GM12874 (cell line): Measurements from ENCODE around the gene CFAP97D1.

Experiments
- TF ChIP-seq, protein P1 (sequence below): IDR thresholded peaks from 2 replicates; pipeline ENCODE4 v1.5.1; 2011; ENCODE audit warnings: low read depth, mild to moderate bottlenecking, control low read depth, low read length, moderate library complexity; ENCODE audit not compliant: insufficient read depth

Gene CFAP97D1

DNA sequence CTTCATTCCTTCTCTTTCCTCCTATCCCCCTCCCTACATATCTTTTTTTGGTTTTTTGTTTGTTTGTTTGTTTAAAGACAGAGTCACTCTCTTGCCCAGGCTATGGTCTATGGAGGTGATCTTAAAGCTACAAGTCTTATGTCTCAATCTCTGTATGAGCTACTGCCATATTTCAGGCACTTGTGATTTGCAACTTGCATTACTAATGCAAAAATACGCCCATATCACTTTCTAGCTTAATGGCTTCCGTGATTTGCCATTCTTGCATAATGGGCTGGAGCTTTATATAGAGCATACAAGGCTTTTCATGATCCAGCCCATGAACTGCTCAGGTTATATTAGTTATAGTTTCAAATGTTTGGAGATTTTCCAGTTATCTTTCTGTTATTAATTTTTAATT, 7.5 kb downstream of the CFAP97D1 start:
- TF ChIP-seq, protein P1, sequence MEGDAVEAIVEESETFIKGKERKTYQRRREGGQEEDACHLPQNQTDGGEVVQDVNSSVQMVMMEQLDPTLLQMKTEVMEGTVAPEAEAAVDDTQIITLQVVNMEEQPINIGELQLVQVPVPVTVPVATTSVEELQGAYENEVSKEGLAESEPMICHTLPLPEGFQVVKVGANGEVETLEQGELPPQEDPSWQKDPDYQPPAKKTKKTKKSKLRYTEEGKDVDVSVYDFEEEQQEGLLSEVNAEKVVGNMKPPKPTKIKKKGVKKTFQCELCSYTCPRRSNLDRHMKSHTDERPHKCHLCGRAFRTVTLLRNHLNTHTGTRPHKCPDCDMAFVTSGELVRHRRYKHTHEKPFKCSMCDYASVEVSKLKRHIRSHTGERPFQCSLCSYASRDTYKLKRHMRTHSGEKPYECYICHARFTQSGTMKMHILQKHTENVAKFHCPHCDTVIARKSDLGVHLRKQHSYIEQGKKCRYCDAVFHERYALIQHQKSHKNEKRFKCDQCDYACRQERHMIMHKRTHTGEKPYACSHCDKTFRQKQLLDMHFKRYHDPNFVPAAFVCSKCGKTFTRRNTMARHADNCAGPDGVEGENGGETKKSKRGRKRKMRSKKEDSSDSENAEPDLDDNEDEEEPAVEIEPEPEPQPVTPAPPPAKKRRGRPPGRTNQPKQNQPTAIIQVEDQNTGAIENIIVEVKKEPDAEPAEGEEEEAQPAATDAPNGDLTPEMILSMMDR = no peak

GRCh38 chr17:43788540-43788939, 8.3 kb downstream of the CFAP97D1 start:
- TF ChIP-seq, protein P1 = no peak

DNA sequence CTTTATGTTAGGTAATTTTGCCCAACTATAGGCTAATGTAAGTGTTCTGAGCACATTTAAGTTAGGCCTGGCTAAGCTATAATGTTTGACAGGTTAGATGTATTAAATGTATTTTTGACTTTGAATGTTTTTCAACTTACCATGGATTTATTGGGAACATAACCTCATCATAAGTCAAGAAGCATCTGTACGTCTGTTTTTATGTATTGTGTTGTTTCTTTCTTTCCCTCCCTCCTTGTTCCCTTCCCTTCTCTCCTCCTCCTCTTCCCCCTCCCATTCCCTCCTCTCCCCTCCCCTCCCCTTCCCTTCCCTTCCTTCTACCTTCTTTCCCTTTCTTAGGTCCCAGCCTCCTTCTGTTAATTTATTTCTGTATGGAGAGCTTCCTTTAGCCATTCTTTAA, 9.2 kb downstream of the CFAP97D1 start:
- TF ChIP-seq, protein P1 = no peak

DNA sequence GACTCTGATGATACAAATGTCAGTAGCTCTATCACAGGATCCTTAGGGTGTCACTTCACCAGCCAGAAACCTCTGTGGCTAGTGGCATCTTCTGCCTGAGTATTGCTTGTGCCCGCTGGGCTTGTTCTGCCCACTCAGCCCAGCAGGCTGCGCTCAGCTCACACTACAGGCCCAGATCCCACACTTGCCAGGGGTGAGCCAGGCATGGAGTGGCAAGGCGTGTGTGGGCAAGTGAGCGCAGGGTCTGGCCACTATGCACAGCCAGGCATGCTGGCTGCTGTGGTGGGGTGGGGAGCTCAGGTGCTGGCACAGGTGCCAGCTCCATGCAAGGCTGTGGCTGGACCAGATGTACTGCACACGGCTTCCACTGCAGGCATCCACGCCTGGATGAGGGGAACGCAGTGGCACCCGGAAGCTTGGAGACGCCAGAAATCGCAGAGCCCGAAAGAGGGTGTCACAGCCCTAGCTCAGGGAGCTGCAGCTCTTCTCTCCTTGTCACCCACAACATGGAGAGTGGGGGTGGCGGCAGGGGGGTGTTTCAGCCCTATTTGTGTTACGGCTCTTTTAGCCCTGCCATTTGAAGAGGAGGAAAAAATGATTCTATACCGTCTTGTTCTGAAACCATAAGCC, 10.2 kb downstream of the CFAP97D1 start:
- TF ChIP-seq, protein P1 = no peak

DNA sequence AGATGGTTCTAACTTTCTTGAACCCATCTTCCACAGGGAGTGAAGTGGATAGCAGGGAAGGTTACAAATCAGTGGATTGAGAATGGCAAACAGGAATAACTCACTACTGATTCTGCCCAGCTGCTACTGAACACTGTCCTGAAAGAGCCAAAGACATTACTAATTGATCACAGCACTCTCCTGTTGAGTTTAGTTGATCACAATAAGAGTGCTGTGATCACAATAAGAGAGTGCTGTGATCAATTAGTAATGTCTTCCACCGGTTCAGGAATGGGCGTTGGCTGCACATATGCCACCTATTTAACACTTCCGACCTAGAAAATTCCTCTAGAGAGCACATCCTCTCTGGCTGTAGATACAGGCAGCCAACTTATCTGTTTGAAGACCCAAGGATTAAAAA, 11.4 kb downstream of the CFAP97D1 start:
- TF ChIP-seq, protein P1 = no peak

DNA sequence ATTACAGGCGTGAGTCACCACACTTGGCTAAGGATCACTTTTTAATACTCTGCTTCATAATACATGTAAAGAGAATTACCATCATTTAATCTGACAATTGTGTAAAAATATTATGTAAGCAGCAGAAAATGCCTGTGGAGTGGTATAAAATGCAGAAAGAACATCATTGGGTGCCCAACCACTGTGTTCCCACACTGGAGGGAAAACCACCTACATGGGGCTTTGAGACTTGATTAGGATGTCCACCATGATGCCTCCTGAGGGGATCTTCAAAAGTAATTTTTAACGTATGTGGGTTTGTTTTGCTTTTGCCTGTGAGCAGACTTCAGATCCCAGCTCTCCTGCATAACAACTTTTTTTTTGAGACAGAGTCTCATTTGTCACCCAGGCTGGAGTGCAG, 18.8 kb downstream of the CFAP97D1 start:
- TF ChIP-seq, protein P1 = no peak

DNA sequence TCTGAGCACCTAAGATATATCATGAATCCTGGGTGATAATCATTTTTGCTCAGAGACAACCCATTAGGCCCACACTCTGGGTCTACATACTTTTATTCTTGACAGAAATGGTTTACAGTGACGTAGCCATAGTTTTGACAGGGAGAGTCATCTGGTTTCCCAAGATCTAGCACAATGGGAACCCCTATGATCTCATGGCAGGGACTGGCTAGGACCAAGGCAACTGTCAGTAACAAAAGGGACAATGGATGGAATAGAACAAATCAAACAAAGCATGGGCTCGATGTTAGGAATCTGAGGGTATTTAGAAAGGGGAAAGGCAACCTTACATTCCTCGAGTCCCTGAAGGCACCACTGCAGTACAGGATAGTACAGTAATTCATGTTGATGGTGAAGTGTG, 20.5 kb downstream of the CFAP97D1 start:
- TF ChIP-seq, protein P1 = no peak
